Stomach (tissue), 4 donors: ENCODE data around the gene NPAP1.

ENCODE experiments used
- POLR2A ChIP-seq, 4 donors: fragments of 450-650 bp; IDR thresholded peaks; one replicate each; pipeline ENCODE4 v1.6.1; 2016; ENCODE audit warnings: antibody characterized with exemption in 4 of 4, control low read depth in 2 of 4, mild to moderate bottlenecking in 1 of 4, moderate library complexity in 1 of 4
- POLR2AphosphoS5 ChIP-seq, 3 donors: sonication (generic); formaldehyde crosslinking; IDR thresholded peaks; one replicate each; pipeline ENCODE4 v1.6.1; 2016; ENCODE audit warnings: antibody characterized with exemption in 3 of 3
- TF ChIP-seq, protein P1 (sequence below), 7 experiments: fragments of 450-650 bp in 4 of 7; fragments of 200-600 bp in 3 of 7; sonication (generic) in 3 of 7; IDR thresholded peaks; one replicate each; pipeline ENCODE4 v1.5.1; 2016 to 2019; ENCODE audit warnings: antibody characterized with exemption in 7 of 7, control low read depth in 2 of 7, mild to moderate bottlenecking in 1 of 7

GRCh38 chr15:24718289-24719082 is 42.9 kb downstream of the NPAP1 start:
- TF ChIP-seq, protein P1, sequence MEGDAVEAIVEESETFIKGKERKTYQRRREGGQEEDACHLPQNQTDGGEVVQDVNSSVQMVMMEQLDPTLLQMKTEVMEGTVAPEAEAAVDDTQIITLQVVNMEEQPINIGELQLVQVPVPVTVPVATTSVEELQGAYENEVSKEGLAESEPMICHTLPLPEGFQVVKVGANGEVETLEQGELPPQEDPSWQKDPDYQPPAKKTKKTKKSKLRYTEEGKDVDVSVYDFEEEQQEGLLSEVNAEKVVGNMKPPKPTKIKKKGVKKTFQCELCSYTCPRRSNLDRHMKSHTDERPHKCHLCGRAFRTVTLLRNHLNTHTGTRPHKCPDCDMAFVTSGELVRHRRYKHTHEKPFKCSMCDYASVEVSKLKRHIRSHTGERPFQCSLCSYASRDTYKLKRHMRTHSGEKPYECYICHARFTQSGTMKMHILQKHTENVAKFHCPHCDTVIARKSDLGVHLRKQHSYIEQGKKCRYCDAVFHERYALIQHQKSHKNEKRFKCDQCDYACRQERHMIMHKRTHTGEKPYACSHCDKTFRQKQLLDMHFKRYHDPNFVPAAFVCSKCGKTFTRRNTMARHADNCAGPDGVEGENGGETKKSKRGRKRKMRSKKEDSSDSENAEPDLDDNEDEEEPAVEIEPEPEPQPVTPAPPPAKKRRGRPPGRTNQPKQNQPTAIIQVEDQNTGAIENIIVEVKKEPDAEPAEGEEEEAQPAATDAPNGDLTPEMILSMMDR (IDR thresholded peaks at IDR 0.05) = no peak
- TF ChIP-seq POLR2A (IDR thresholded peaks at IDR 0.05) = no peak
- no peak for TF ChIP-seq POLR2AphosphoS5 (IDR thresholded peaks at IDR 0.05)
